GM08714 (cell line): ENCODE measurements around the gene TACC3.
A peak's percentile ranks its signal among the peaks of the same experiment; 100 is the strongest.

Experiments used
- H3K4me3 ChIP-seq: fragments of 200-500 bp; sonication (Bioruptor generic); 2 replicates; pipeline ENCODE4 v1.5.1; 2014; ENCODE audit warnings: mild to moderate bottlenecking, low read length, inconsistent platforms
- ZNF274 ChIP-seq: IDR thresholded peaks from 2 replicates; pipeline ENCODE4 v1.6.1; 2012; ENCODE audit warnings: mild to moderate bottlenecking, low read depth, low read length

Gene TACC3

DNA sequence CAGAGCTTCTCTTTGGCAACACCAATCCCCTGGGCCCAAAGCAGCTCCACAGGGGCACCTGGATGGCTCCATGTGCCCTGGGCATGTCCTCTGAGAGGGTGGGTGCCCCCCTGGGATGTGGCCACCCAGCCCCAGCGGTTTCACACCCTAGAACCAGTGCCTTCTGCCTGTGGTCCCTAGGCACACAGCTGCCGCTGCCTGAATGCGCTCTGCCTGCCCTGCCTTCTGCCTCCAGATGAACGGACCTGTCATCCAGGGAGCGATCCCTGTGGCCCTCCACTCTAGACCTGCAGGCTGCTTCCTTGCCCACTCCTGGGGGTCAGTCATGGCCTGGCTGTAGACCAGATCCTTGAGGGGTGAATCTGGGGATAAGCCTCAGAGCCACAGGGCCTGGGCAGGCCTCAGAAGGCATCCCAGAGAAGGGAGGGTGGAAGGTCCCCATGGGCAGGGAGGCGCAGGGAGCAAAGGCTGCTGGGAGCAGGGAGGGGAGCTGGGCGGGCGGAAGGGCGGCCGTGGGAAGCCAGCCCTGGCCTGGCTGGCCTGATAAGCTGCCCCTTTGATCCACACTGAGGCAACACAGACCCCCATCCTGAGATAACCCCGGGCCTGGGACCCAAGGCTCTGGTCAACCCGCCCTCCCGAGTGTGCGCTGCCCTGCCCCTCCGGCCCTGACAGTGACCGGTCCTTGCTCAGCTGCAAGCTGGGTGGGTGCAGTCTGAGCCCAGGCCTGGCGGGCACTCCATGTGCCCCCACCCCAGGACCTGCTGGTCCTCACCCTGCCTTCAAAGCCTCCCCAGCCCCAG is 63.7 kb downstream of the TACC3 start:
- TF ChIP-seq ZNF274 = no peak
- no peak overlapping the region for H3K4me3 ChIP-seq

DNA sequence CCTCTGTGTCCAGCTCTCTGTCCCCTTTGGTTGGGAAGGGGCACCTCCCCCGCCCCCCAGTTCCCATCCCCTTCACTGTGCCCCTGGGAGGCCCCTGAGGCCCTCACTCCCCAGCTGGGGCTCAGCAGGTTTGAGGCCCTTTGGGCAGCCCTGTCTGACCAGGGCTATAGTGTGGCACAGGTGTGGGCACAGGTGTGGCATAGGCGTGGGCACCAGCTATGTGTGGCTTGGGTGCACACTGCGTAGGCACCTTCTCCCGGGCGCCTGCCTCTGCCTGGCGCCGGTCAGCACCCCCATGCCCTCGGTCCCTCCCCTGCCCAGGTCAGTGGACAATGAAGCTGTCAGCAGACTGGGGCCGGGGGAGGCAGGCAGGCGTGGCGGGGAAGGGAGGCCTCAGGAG is 64.3 kb downstream of the TACC3 start:
- no peak overlapping the region for H3K4me3 ChIP-seq
- no peak for TF ChIP-seq ZNF274

GRCh38 chr4:1786544-1787362 is 65.4 kb downstream of the TACC3 start:
- H3K4me3 ChIP-seq = no peak overlapping the region
- TF ChIP-seq ZNF274 = no peak

- no peak for TF ChIP-seq ZNF274
- no peak overlapping the region for H3K4me3 ChIP-seq
These were observed 66.2 kb downstream of the TACC3 start for GRCh38 chr4:1787411-1788077.

GRCh38 chr4:1788254-1788973 is 67.1 kb downstream of the TACC3 start:
- no peak overlapping the region for H3K4me3 ChIP-seq
- TF ChIP-seq ZNF274 = no peak

GRCh38 chr4:1789552-1789951 is 68.2 kb downstream of the TACC3 start:
- TF ChIP-seq ZNF274 = no peak
- H3K4me3 ChIP-seq = no peak overlapping the region

GRCh38 chr4:1790005-1790404 is 68.7 kb downstream of the TACC3 start:
- no peak for TF ChIP-seq ZNF274
- no peak overlapping the region for H3K4me3 ChIP-seq

GRCh38 chr4:1792158-1792831 is 71.0 kb downstream of the TACC3 start:
- TF ChIP-seq ZNF274 = no peak
- no peak overlapping the region for H3K4me3 ChIP-seq

- peak within 1 kb of the TSS; percentile 20; the same call in 1 of the 2 replicates for H3K4me3 ChIP-seq
- TF ChIP-seq ZNF274 = no peak
These were observed 71.6 kb downstream of the TACC3 start, which contains the start of gene FGFR3 for GRCh38 chr4:1792832-1793495. FGFR3 (plus strand) TSS chr4:1793293; CDS start chr4:1793935, 642 bp downstream.

- no peak for TF ChIP-seq ZNF274
- peak overlapping the region; percentile 20; the same call in 1 of the 2 replicates for H3K4me3 ChIP-seq
These were observed 72.1 kb downstream of the TACC3 start for GRCh38 chr4:1793496-1793840.

GRCh38 chr4:1793940-1794808 is 72.9 kb downstream of the TACC3 start:
- no peak for TF ChIP-seq ZNF274
- H3K4me3 ChIP-seq = no peak overlapping the region
